Activated CD4-positive, CD25-positive, alpha-beta regulatory T cell treated with anti-CD3 and anti-CD28 coated beads, Interleukin-2, amount 50 U/mL, for 24 hours (primary cell): ENCODE data around the gene CSF2RB.

Source experiments
- ATAC-seq, 2 donors: fragments of 150-1000 bp; cut with Tn5 transposase; one replicate each; pipeline ENCODE4 v1.10.0; 2021; ENCODE audit warnings: mild to moderate bottlenecking in 1 of 2, moderate library complexity in 1 of 2

Gene CSF2RB

GRCh38 chr22:36891646-36892045 is 21.8 kb upstream of the CSF2RB start:
- ATAC-seq, result no peak

GRCh38 chr22:36892292-36892691 is 21.1 kb upstream of the CSF2RB start:
- ATAC-seq, result no peak

GRCh38 chr22:36893262-36893661 is 20.2 kb upstream of the CSF2RB start:
- no peak for ATAC-seq

GRCh38 chr22:36894266-36894665 is 19.2 kb upstream of the CSF2RB start:
- no peak for ATAC-seq

- ATAC-seq, result no peak
Measured at GRCh38 chr22:36897611-36898010, 15.8 kb upstream of the CSF2RB start.

GRCh38 chr22:36898690-36899089 is 14.7 kb upstream of the CSF2RB start:
- no peak for ATAC-seq

GRCh38 chr22:36899498-36899897 is 13.9 kb upstream of the CSF2RB start:
- no peak for ATAC-seq

GRCh38 chr22:36900225-36900624 is 13.2 kb upstream of the CSF2RB start:
- no peak for ATAC-seq

- ATAC-seq, result no peak
Measured at GRCh38 chr22:36900880-36901279, 12.5 kb upstream of the CSF2RB start.

GRCh38 chr22:36901411-36902142 is 11.9 kb upstream of the CSF2RB start:
- peak; percentile 74 for ATAC-seq

GRCh38 chr22:36902143-36902926 is 11.1 kb upstream of the CSF2RB start:
- ATAC-seq, result no peak

GRCh38 chr22:36904260-36904880 is 9.1 kb upstream of the CSF2RB start:
- ATAC-seq, result no peak

- no peak for ATAC-seq
Measured at GRCh38 chr22:36907253-36908195, 5.9 kb upstream of the CSF2RB start.

GRCh38 chr22:36910461-36910860 is 3.0 kb upstream of the CSF2RB start:
- ATAC-seq, result no peak

- no peak for ATAC-seq
Measured at GRCh38 chr22:36911887-36912661, 1.4 kb upstream of the CSF2RB start.

- peak in 1 of 2 donors; percentile 12 for ATAC-seq
Measured at GRCh38 chr22:36912694-36913426, 568 bp upstream of the CSF2RB start.

GRCh38 chr22:36914390-36914752 is 943 bp downstream of the CSF2RB start:
- ATAC-seq, result peak in 1 of 2 donors; percentile 39

GRCh38 chr22:36916034-36916433 is 2.6 kb downstream of the CSF2RB start:
- ATAC-seq, result peak; percentile 30 to 59

GRCh38 chr22:36918586-36919284 is 5.3 kb downstream of the CSF2RB start:
- ATAC-seq, result no peak
